ENCODE data around the gene ARHGAP44. TPM values are rescaled to one million over a fixed set of nuclear protein-coding genes. Genes with fewer than 3 reads are reported as not detected.
"Not testable (repeated sequence)": the region's sequence is repeated elsewhere in the genome, so short reads cannot be mapped to it uniquely, and the experiment has no call there.

ARHGAP44 gene
- polyA plus RNA-seq, 4 donors = 7.1 to 9.0 (median 7.5) TPM

- no peak for DNase-seq (ENCODE audit: low read depth in 4 of 4, low spot score in 3 of 4)
Measured at GRCh38 chr17:12953156-12953555, 163.9 kb downstream of the ARHGAP44 start.

- DNase-seq (ENCODE audit: low read depth in 4 of 4, low spot score in 3 of 4) = no peak
Measured at GRCh38 chr17:12955521-12955920, 166.2 kb downstream of the ARHGAP44 start.

- DNase-seq (ENCODE audit: low read depth in 4 of 4, low spot score in 3 of 4) = no peak
Measured at GRCh38 chr17:12958786-12959185, 169.5 kb downstream of the ARHGAP44 start.

GRCh38 chr17:12959441-12959840 is 170.1 kb downstream of the ARHGAP44 start:
- no peak for DNase-seq (ENCODE audit: low read depth in 4 of 4, low spot score in 3 of 4)

- DNase-seq (ENCODE audit: low read depth in 4 of 4, low spot score in 3 of 4) = no peak
Measured at GRCh38 chr17:12961655-12962054, 172.4 kb downstream of the ARHGAP44 start.

- DNase-seq (ENCODE audit: low read depth in 4 of 4, low spot score in 3 of 4) = no peak
Measured at GRCh38 chr17:12963505-12963904, 174.2 kb downstream of the ARHGAP44 start.

- no peak for DNase-seq (ENCODE audit: low read depth in 4 of 4, low spot score in 3 of 4)
Measured at GRCh38 chr17:12964162-12964561, 174.9 kb downstream of the ARHGAP44 start.

GRCh38 chr17:12964840-12965239 is 175.5 kb downstream of the ARHGAP44 start:
- DNase-seq (ENCODE audit: low read depth in 4 of 4, low spot score in 3 of 4) = no peak

- no peak for DNase-seq (ENCODE audit: low read depth in 4 of 4, low spot score in 3 of 4)
Measured at GRCh38 chr17:12965988-12966387, 176.7 kb downstream of the ARHGAP44 start.

- DNase-seq (ENCODE audit: low read depth in 4 of 4, low spot score in 3 of 4) = no peak
Measured at GRCh38 chr17:12966413-12966812, 177.1 kb downstream of the ARHGAP44 start.

- no peak for DNase-seq (ENCODE audit: low read depth in 4 of 4, low spot score in 3 of 4)
Measured at GRCh38 chr17:12967962-12968361, 178.7 kb downstream of the ARHGAP44 start.

GRCh38 chr17:12973496-12974004 is 184.3 kb downstream of the ARHGAP44 start:
- DNase-seq (ENCODE audit: low read depth in 4 of 4, low spot score in 3 of 4) = no peak

GRCh38 chr17:12974005-12974531 is 184.8 kb downstream of the ARHGAP44 start:
- DNase-seq (ENCODE audit: low read depth in 4 of 4, low spot score in 3 of 4) = no peak

- no peak for DNase-seq (ENCODE audit: low read depth in 4 of 4, low spot score in 3 of 4)
Measured at GRCh38 chr17:12977008-12977751, 187.9 kb downstream of the ARHGAP44 start.

- DNase-seq (ENCODE audit: low read depth in 4 of 4, low spot score in 3 of 4) = not testable (repeated sequence)
Measured at GRCh38 chr17:12978787-12979186, 189.5 kb downstream of the ARHGAP44 start.

GRCh38 chr17:12979246-12979645 is 189.9 kb downstream of the ARHGAP44 start:
- no peak for DNase-seq (ENCODE audit: low read depth in 4 of 4, low spot score in 3 of 4)

- DNase-seq (ENCODE audit: low read depth in 4 of 4, low spot score in 3 of 4) = no peak
Measured at GRCh38 chr17:12979826-12980500, 190.7 kb downstream of the ARHGAP44 start.

- DNase-seq (ENCODE audit: low read depth in 4 of 4, low spot score in 3 of 4) = no peak
Measured at GRCh38 chr17:12982224-12982623, 192.9 kb downstream of the ARHGAP44 start.

- DNase-seq (ENCODE audit: low read depth in 4 of 4, low spot score in 3 of 4) = no peak
Measured at GRCh38 chr17:12983991-12984884, 194.9 kb downstream of the ARHGAP44 start.

- no peak for DNase-seq (ENCODE audit: low read depth in 4 of 4, low spot score in 3 of 4)
Measured at GRCh38 chr17:12985431-12986293, 196.4 kb downstream of the ARHGAP44 start.

All from left renal pelvis (tissue), 4 donors.